SU-DHL-6 (cell line): ENCODE results near the gene SMAP2.

Experiments used
- H2AFZ ChIP-seq: fragments of 200-600 bp; sonication (generic); 2 replicates; pipeline ENCODE4 v1.6.1; 2014; ENCODE audit warnings: low read depth, mild to moderate bottlenecking, moderate library complexity, mixed read lengths, antibody characterized with exemption, low read length; ENCODE audit not compliant: severe bottlenecking
- H3F3A ChIP-seq: fragments of 200-600 bp; shearing (Covaris generic); 2 replicates; pipeline ENCODE4 v1.6.0; 2016; ENCODE audit warnings: antibody characterized with exemption, mild to moderate bottlenecking; ENCODE audit not compliant: insufficient read depth
- H3K27ac ChIP-seq: fragments of 200-600 bp; sonication (generic); 2 replicates; pipeline ENCODE4 v1.5.1; 2016; ENCODE audit warnings: low read depth, mild to moderate bottlenecking, low read length, moderate library complexity, mixed read lengths
- H3K27me3 ChIP-seq: fragments of 200-600 bp; sonication (generic), shearing (Covaris generic); 2 replicates; pipeline ENCODE4 v1.6.0; 2014; ENCODE audit warnings: mild to moderate bottlenecking, low read length
- H3K36me3 ChIP-seq: fragments of 200-600 bp; sonication (generic); 2 replicates; pipeline ENCODE4 v1.6.1; 2014; ENCODE audit warnings: mild to moderate bottlenecking, low read length, mixed read lengths
- H3K4me2 ChIP-seq: fragments of 300-600, 200-600 bp; shearing (Covaris generic), sonication (generic); 2 replicates; pipeline ENCODE4 v1.6.0; 2014; ENCODE audit warnings: low read length, low read depth, mild to moderate bottlenecking; ENCODE audit not compliant: poor library complexity, severe bottlenecking
- H3K4me3 ChIP-seq: fragments of 200-600 bp; sonication (generic); 2 replicates; pipeline ENCODE4 v1.5.1; 2014; ENCODE audit warnings: antibody characterized with exemption, low read length, mild to moderate bottlenecking, mixed read lengths; ENCODE audit not compliant: insufficient read depth, poor library complexity, severe bottlenecking
- H3K79me2 ChIP-seq: fragments of 200-600 bp; sonication (generic); 2 replicates; pipeline ENCODE4 v1.6.1; 2014; ENCODE audit warnings: mild to moderate bottlenecking, low read length, moderate library complexity; ENCODE audit not compliant: insufficient read depth
- H3K9ac ChIP-seq: fragments of 200-600 bp; sonication (generic); 2 replicates; pipeline ENCODE4 v1.7.0; 2014; ENCODE audit warnings: mild to moderate bottlenecking, low read length
- H3K9me2 ChIP-seq: fragments of 200-600 bp; sonication (generic); replicated peaks from 2 replicates; pipeline ENCODE4 v1.6.1; 2014; ENCODE audit warnings: low read length; ENCODE audit not compliant: insufficient read depth
- H3K9me3 ChIP-seq: fragments of 200-600 bp; sonication (generic); 2 replicates; pipeline ENCODE4 v1.6.1; 2014; ENCODE audit warnings: low read length, mixed read lengths; ENCODE audit not compliant: insufficient read depth
- H4K20me1 ChIP-seq: fragments of 200-600 bp; sonication (generic); 2 replicates; pipeline ENCODE4 v1.6.1; 2014; ENCODE audit warnings: low read depth, mild to moderate bottlenecking, antibody characterized with exemption, low read length, moderate library complexity, mixed read lengths
- EZH2phosphoT487 ChIP-seq: fragments of 200-600 bp; sonication (generic), shearing (Covaris generic); conservative IDR thresholded peaks from 2 replicates; pipeline ENCODE4 v1.6.1; 2018; ENCODE audit warnings: mild to moderate bottlenecking, antibody characterized with exemption, low read length, moderate library complexity, mixed read lengths
- TF ChIP-seq, protein P1 (sequence below): fragments of 200-600 bp; sonication (generic); IDR thresholded peaks from one replicate; pipeline ENCODE4 v1.5.1; 2017; ENCODE audit warnings: antibody characterized with exemption, mild to moderate bottlenecking, low read length, moderate library complexity; ENCODE audit not compliant: insufficient read depth, poor library complexity, severe bottlenecking

The SMAP2 gene

GRCh38 chr1:40361201-40361600 is 12.3 kb upstream of the SMAP2 start:
- H3K9me3 ChIP-seq = peaks cover 9% of the 10 kb centered on the region; the same call in 1 of the 2 replicates
- no peak overlapping the region for H3K4me2 ChIP-seq
- no peaks in the 10 kb centered on the region for H3K9me2 ChIP-seq
- H4K20me1 ChIP-seq = no peaks in the 10 kb centered on the region
- no peak overlapping the region for H2AFZ ChIP-seq
- no peaks in the 10 kb centered on the region for H3K27me3 ChIP-seq
- no peak overlapping the region for H3K4me3 ChIP-seq
- H3K79me2 ChIP-seq = no peaks in the 10 kb centered on the region
- no peak overlapping the region for H3K27ac ChIP-seq
- H3F3A ChIP-seq = no peaks in the 10 kb centered on the region
- TF ChIP-seq EZH2phosphoT487 = no peak
- TF ChIP-seq, protein P1, sequence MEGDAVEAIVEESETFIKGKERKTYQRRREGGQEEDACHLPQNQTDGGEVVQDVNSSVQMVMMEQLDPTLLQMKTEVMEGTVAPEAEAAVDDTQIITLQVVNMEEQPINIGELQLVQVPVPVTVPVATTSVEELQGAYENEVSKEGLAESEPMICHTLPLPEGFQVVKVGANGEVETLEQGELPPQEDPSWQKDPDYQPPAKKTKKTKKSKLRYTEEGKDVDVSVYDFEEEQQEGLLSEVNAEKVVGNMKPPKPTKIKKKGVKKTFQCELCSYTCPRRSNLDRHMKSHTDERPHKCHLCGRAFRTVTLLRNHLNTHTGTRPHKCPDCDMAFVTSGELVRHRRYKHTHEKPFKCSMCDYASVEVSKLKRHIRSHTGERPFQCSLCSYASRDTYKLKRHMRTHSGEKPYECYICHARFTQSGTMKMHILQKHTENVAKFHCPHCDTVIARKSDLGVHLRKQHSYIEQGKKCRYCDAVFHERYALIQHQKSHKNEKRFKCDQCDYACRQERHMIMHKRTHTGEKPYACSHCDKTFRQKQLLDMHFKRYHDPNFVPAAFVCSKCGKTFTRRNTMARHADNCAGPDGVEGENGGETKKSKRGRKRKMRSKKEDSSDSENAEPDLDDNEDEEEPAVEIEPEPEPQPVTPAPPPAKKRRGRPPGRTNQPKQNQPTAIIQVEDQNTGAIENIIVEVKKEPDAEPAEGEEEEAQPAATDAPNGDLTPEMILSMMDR = no peak
- no peak overlapping the region for H3K9ac ChIP-seq
- H3K36me3 ChIP-seq = no peaks in the 10 kb centered on the region

- Histone ChIP-seq H3F3A (no peaks in the 10 kb centered on the region), H3K4me2 (no peak overlapping the region), H3K9me2 (no peaks in the 10 kb centered on the region), H3K9ac (no peak overlapping the region), H3K4me3 (no peak overlapping the region), H2AFZ (no peak overlapping the region), H3K9me3 (peaks cover 9% of the 10 kb centered on the region; the same call in 1 of the 2 replicates), H4K20me1 (no peaks in the 10 kb centered on the region), H3K27ac (no peak overlapping the region), H3K79me2 (no peaks in the 10 kb centered on the region), H3K27me3 (no peaks in the 10 kb centered on the region), H3K36me3 (no peaks in the 10 kb centered on the region)
- TF ChIP-seq, protein P1 = no peak
- TF ChIP-seq EZH2phosphoT487 = no peak
These were observed 11.9 kb upstream of the SMAP2 start for GRCh38 chr1:40361637-40362036.

GRCh38 chr1:40362199-40362598 is 11.3 kb upstream of the SMAP2 start:
- TF ChIP-seq EZH2phosphoT487 = no peak
- TF ChIP-seq, protein P1 = no peak
- Histone ChIP-seq H3F3A (no peaks in the 10 kb centered on the region), H3K9ac (no peak overlapping the region), H3K27me3 (no peaks in the 10 kb centered on the region), H4K20me1 (no peaks in the 10 kb centered on the region), H3K4me3 (no peak overlapping the region), H3K79me2 (no peaks in the 10 kb centered on the region), H3K9me2 (no peaks in the 10 kb centered on the region), H3K4me2 (no peak overlapping the region), H2AFZ (no peak overlapping the region), H3K27ac (no peak overlapping the region), H3K9me3 (peaks cover 9% of the 10 kb centered on the region; the same call in 1 of the 2 replicates), H3K36me3 (no peaks in the 10 kb centered on the region)
